GM19397 (cell line): ENCODE data around the gene CNTNAP5.
"Not testable (repeated sequence)": the region's sequence is repeated elsewhere in the genome, so short reads cannot be mapped to it uniquely, and the experiment has no call there.

Experiments
- ATAC-seq: cut with Tn5 transposase; IDR thresholded peaks from one replicate; pipeline ENCODE4 v1.9.1; 2021; ENCODE audit warnings: mild to moderate bottlenecking, moderate library complexity; ENCODE audit not compliant: unreplicated experiment

The CNTNAP5 gene

DNA sequence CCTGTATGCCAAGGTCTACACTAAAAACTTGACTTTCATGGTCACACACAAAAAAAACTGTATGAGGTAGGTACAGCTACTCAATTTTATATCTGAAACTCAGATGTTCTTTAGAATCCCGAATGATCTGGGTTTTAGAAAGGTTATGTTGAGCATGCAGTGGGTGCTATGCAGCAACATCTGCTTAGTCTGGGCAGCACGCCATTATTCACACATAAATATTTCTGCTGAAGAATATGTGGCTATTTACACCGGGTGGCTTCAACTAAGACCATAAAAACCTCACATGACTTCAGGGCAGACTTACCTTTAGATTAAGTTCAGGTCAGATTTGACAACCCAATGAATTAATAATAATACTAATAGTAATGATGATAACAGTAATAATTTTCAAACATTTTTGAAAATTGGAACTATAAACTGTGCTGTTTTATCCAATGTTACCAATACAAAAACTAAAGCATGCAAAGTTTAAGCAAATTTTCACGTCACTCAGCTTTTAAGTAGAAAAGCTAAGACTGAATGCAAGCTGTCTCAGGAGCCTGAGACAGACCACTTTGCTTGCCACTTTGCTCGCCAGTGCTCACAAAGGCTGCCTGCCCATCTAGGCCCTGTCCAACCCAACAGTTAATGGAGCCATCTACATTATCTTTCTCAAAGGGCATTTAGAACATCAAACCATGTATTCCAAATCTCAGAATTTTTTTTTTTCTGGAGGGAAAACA lies 292.0 kb downstream of the CNTNAP5 start:
- no peak for ATAC-seq

DNA sequence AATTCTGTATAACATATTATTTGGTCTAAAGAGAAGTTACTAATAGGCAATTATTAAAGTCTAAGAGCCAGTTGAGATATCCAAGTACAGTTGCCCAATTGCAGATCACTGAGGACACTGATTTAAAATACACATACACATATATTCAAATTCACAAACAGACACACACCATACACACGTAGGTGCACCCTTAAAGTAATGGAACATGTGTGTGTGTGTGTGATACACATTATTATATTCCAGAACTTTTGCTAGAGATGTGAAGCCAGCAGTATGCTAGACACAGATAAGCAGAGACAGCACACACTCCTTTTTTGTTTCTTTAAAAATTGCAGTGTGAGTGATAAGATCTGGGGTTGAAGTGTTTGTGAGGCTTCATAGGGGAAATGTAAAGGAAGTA lies 292.5 kb downstream of the CNTNAP5 start:
- no peak for ATAC-seq

DNA sequence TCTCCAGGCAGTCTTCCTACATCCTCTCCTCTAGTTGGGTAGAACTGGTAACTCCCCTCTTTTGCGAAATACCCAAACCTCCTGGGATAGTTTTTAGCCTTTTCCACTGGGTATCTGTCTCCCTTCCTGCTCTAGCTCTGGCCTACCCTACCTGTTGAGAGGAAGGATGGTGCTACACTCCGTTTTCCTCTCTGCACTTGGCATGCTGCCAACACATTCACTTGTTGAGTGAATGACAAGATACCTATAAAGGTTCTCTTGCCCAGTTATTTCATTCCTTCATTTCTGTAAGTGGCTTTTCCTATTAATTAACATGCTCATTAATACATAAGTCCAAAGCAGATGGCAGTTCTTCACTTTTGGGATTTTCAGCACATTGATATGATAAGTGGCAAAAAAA lies 293.8 kb downstream of the CNTNAP5 start:
- ATAC-seq: no peak

DNA sequence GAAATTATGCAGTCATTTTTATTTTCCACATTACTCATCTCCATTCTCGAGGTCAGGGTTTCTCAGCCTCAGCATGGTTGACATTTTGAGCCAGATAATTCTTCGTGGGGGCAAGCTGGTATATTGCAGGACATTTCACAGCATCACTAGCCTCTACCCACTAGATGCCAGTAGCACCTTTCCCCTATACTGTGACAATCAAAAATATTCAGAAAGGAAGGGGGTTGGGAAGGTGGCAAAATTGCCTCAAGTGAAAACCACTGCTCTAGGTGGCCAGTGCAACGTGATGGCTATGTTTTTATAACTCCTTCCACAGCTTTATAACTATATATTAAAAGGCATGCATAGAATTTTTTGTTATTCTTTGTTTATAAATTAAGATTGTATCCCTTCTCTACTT lies 294.5 kb downstream of the CNTNAP5 start:
- ATAC-seq: no peak

DNA sequence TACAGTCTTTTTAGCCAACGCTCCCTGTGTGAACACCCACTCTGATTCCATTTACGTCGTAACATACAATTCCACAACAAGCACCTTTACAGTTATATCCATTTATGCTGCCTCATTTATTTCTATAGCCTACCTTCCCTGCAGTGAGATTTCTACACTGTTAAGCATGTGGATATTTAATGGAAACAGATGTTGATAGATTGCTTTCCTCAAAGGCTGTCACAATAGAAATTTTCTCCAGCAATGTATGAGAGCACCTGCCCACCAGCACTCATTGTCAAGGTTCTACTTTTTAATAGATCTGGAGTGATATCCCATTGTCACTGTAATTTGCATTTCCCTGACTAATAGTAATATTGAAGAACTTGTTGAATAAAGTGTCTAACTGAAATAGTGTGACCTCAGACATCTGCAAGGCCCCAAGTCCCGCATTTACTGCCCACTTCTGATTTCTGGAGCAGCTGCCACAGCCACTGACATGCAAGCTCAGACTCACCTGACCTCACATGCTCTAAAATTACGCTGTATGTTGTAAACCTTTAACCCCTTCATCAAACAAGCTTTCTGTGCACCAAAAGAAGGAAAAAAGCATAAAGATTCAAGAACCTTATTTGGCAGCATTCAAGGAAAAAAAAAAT lies 295.1 kb downstream of the CNTNAP5 start:
- no peak for ATAC-seq

DNA sequence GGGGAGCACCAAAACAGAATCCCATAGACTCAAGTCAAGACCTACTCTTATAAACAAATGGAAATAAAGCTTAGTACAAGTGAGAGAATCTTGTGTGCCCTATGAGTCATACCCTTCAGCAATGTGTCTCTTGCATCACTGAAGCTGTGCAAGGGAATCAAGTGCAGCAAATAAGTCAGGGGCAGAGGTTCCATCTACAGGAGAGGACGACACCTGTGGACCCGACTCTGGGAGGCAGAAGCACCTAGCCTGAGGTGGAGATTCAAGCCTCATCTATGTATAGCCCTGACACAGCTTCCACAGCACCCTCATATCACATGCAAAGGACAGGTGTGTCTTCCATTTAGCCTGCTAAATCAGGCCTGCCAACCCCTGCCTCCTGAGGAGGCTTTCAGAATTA lies 298.2 kb downstream of the CNTNAP5 start:
- ATAC-seq: no peak

DNA sequence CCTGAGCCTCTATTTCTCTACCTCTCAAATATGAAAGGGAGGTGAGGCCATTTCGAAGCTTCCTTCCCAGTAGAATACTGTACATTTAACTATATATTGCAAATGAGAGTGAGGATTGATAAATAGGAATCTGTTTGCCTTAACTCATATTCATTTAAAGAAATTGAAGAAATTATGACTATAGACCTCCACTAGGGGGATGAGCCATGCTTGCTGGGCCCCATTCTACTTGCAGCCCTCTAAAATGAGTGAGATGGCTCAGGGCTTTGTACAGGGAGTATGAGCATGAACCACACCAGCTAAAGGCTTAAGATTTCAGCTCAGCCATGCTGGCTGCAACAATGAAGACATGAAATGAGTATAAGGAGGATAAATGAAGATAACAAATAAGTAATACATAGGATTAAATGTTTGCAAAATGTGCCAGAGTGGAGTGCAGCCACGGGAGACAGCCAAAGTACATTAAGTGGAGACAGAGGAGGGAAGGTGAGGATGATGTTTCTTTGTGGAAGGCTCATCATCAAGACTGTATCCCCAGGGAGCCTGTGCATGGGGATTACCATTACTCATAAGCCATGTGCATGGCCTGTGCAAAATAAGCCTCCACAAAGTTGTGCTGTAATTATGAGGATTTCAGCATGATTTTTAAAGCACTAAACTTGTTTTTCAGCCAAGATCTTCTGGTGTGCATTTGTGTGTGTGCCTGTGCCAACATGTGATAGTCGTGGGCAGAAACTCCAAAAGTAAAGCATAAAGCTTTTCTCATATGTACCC lies 300.8 kb downstream of the CNTNAP5 start:
- no peak for ATAC-seq

DNA sequence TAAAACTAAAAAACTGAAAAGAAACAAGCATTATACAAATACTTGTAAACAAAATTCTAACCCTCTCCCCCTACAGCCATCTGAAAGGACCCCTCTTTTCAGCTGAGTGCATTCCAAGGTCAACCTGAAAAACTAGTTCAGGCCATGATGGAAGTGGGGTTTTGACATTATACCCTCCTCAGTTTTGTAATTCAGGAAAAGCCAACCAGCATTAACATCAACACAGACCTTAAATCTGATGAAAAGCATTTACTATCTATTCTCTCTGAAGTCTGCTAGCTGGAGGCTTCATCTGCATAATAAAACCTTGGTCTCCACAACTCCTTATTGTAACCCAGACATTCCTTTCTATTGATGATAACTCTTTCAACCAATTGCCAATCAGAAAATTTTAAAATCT lies 302.2 kb downstream of the CNTNAP5 start:
- no peak for ATAC-seq

DNA sequence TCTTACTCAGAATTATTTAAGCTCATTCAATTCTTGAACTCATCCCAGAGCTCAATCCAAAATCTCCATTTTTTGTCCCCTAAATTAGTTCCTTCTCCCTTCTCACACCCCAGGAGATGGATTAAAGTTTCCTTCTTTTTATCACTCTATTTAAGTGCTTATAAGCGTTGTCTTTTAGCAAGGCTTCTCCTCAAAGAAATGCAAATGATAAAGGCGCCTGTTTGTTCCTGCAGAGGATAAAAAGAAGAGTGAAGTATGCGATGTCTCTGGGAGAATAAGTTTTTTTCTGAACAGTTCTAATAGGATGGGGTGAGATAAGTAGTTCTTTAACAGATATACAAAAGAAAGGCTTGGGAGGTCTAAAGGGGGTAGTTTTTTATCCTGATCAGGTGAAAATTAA lies 303.3 kb downstream of the CNTNAP5 start:
- no peak for ATAC-seq

DNA sequence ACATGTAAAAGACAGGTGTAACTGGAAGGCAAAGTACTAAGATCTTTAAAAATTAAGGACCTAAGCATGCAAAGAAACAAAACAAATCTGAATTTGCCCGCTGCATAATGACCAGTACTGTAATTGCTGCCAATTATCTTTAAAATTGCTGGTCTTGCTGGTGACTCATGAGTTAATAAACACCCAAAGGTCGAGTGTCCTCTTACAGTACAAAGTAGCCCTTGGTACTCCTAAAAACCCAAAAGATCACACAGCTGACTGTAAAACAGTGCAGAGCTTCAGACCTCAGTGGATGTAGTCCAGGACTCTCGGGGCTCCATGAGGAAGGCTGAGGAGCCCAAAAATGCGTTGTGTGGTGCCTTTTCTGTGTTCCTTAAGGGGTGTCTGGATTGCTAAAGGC lies 308.7 kb downstream of the CNTNAP5 start:
- no peak for ATAC-seq

DNA sequence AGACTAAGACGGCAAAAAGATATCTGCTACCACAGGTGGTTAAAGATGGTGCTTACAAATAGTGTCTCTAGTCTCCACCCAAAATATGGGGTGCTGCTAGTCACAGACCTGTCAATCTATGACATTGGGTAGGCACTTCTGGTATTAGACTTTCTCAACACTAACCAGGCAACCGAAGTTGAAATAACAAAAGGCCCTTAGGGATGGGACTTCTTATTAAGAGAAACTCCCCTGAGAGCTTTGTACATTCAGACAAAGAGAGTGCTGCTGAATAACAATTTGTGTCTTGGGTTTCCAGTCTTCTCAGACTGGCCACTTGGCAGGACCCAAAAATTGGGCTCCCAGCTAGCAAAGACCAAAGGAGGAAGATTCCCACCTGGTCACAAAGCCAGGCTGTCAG lies 310.0 kb downstream of the CNTNAP5 start:
- no peak for ATAC-seq

DNA sequence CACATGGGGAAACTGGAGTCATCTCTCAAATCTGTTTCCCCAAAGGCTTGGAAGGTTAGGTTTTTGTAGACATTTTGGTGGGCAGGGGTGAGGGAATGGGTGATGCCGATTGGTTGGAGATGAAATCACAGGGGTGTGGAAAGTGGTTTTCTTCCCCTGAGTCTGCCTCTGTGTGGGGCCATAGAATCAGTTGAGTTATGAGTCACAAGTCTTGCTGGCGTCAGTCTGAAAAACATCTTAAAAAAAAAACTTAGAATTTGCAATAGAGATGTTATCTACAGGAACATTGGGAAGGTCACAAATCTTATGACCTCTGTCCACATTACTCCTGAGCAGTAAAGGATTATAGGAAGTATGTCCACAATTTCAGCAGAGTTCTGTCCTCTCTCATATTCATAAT lies 314.6 kb downstream of the CNTNAP5 start:
- no peak for ATAC-seq

DNA sequence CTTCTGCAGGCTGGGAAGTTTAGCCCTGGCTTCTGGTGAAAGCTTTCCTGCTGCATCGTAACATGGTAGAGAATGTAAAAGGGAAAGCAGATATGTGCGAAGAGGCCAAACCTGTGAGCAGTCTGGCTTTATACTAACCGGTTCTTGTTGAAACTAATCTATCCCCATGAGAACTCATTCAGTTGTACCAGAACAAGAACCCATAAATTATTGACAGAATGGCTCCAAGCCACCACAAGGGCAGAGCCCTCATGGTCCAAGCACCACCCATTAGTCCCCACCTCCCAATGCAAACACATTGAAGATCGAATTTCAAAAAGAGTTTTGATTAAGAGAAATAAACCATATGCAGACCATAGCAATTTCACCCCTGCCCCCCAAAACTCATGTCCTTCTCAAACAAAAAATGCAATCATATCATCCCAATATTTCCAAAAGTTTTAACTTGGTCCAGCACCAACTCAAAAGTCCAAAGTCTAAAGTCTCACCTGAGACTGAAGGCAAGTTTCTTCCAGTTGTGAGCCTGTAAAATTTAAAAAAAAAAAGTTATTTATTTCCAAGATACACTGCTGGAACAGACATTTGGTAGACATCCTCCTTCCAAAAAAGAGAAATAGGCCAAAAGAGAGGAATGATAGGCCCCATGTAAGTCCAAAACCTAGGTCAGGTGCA lies 318.9 kb downstream of the CNTNAP5 start:
- no peak for ATAC-seq

DNA sequence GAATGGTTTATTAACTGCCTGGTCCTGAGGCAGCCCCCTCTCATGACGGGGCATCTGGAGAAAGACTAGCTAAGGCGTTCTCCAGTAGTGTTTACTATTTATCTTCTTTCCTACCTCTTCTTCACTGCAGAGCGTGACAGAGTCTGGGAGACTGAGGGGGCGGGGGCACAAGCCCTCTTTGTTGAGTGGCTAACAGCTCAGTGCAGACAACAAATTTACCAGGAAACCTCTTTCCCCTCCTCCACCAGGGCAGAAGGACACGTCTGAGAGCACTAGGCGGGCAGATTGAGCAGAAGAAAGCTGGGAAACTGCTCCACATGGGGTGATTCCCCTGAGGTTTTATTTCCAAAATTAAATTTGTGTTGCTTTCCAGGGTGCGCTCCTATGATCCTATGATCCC lies 322.1 kb downstream of the CNTNAP5 start:
- ATAC-seq: no peak

DNA sequence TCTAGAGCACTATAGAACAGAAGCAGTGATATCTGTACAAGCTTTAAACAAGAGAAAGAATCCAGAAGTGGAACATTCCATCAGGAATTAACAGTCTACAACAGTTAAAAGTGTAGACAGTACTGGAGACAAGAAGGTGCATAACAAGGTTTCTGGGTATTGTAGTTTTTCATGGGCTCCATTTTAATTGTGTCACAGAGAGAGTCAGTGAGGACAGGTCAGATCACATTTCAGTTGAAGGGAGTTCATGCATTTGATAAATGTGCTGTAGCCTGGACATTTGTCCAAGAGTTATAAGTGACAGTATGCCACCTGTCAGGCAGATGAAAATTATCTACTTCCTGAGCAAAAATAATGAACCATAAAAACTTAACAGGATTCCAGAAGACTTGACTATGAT lies 328.6 kb downstream of the CNTNAP5 start:
- ATAC-seq: no peak

DNA sequence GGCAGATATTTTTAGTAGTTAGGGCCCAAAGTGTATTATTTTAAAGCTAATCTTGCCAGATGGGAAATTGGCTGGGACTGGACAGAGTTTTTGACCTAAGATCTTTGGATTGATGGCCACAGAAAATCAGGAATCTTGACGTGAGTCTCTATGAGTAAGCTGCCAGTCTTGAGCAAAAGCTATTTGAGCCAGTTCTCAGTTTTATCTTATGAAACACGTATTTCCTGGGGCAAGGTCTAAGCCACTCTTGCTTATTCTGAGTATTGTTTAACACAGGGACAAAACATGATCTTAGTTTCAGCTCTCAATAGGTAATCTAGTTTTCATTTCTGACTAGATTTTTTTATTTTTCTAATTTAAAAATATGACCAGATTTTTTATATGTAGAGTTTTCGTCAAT lies 329.4 kb downstream of the CNTNAP5 start:
- no peak for ATAC-seq

DNA sequence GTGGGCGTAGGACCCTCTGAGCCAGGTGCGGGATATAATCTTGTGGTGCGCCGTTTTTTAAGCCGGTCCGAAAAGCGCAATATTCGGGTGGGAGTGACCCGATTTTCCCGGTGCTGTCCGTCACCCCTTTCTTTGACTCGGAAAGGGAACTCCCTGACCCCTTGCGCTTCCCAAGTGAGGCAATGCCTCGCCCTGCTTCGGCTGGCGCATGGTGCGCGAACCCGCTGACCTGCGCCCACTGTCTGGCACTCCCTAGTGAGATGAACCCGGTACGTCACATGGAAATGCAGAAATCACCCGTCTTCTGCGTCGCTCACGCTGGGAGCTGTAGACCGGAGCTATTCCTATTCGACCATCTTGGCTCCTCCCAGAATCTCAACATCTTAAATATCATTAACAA lies 336.9 kb downstream of the CNTNAP5 start:
- not testable (repeated sequence) for ATAC-seq

DNA sequence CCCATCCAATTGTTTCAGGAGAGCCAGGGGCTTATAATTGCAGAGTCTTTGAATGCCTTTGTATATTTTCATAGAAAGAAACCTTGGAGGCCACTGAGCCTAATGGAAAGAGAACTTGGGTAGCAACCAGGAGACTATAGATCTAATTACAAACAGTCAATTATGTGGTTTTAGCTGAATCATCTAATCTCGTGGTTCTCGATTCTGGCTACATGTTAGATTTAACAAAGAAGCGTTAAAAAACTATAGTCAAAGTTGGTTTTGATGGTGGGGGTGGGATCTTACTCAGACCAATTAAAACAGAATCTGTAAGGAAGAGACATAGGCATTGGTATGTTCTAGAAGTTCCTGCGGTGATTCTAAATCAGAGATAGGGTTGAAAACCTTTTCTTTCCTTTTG lies 344.1 kb downstream of the CNTNAP5 start:
- no peak for ATAC-seq

DNA sequence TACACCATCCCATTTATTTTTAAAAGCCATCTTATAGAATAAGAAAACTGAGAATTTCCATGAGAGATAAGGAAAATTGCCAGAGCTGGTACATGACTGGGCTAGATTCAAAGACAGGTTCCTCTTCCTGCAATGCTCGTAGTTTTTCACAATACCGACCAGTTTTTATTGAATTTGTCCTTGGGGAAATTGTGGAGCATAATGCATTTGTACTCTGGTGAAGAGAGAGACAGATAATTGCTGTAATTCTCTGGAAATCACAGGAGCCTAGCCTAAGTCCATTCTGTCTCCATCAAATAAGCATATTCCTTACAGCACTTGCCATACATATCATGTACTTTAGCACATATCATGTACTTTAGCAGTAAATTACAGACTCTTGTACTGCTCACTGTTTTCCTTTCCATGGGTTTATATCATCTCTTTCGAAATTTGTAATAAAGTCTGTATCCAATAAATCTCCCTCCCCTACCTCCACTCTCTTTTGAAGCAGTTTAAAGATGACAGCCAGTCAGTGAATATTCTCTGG lies 355.2 kb downstream of the CNTNAP5 start:
- no peak for ATAC-seq

DNA sequence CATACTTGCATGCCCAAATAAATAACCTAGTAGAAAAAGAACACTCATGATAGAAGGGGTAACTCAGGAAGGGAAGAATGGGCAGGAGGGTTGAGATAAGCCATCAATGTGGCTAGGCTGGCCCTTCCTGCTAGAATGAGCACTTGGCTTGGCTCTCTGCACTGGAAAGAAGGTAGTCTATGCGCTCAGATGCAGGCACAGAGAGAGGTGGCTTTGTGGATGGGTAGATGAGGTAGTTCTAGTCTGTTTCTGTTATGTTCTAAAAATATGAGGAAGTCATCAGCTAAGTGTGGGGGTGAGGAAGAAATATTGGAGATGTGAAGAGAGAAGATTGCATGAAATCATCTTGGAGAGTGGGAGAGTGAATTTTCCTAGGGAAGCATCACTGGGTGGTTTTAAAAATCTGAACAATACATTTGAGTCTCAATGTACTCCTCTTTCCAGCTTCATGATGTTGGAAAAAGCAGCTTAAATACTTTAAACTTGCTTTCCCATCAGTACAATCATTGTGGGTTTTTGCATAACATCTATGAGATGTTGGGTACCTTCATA lies 357.1 kb downstream of the CNTNAP5 start:
- ATAC-seq: no peak

DNA sequence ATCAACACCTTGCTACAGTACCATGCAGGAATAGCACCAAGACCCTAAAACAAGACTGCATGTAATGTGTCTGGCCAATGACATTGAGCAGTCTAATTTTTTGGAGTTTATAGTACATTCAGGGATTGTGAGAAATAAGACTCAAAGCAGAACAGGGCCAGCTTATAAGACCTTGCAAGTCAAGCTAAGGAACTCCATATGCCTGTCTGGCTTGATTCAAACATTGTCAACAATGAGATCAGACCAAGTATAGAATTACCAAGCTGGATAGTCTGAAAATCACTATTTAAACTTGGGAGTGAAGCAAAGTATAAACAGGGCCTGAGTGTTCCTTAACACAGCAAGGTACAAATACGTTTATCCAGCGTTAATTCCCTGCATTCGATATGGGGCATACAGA lies 370.9 kb downstream of the CNTNAP5 start:
- no peak for ATAC-seq
